Endothelial cell of umbilical vein (primary cell): Measurements from ENCODE around the gene KIAA1671. TPM values are rescaled to one million over a fixed set of nuclear protein-coding genes. Genes with fewer than 3 reads are reported as not detected.

Source experiments
- BruUV-seq: library from RNA; stranded (reverse); fragments of 400-500 nt; replicated peaks from 2 replicates; lab custom pipeline; 2021; lab: Mats Ljungman, UMichigan
- CTCF ChIA-PET: fragments of 300-600, 350-600 bp; sonication (Branson Sonifier 250); formaldehyde crosslinking; loops from one replicate; lab custom pipeline; 2021; ENCODE audit warnings: antibody characterized with exemption, inconsistent platforms; lab: Charles Lee
- POLR2A ChIA-PET: fragments of 300-600, 350-600 bp; sonication (Branson Sonifier 250); formaldehyde crosslinking; loops from one replicate; lab custom pipeline; 2021; ENCODE audit warnings: antibody characterized with exemption, inconsistent platforms; lab: Charles Lee
- DNase-seq: peaks from one replicate; pipeline ENCODE4 v3.0.0-alpha.2; 2011; ENCODE audit warnings: low read depth, low spot score
- FAIRE-seq: peaks from 2 replicates; lab custom pipeline; 2011; peaks lifted over from hg19 to GRCh38; lab: Jason Lieb, UNC
- H2AFZ ChIP-seq: 2 replicates; pipeline ENCODE4 v1.6.0; 2012; ENCODE audit warnings: low read depth, low read length, control low read depth, inconsistent platforms
- H3K27ac ChIP-seq: 2 replicates; pipeline ENCODE4 v1.5.1; 2011; ENCODE audit warnings: low read depth, mild to moderate bottlenecking, control low read depth, low read length, moderate library complexity; ENCODE audit not compliant: insufficient read depth
- H3K27me3 ChIP-seq, 2 experiments: 2 replicates each; pipeline versions ENCODE4 v1.6.0 to v1.6.1; 2011; ENCODE audit warnings: low read length in 2 of 2, mixed read lengths in 1 of 2; ENCODE audit not compliant: control insufficient read depth in 2 of 2, insufficient read depth in 2 of 2
- H3K36me3 ChIP-seq, 2 experiments: 2 replicates in 1 of 2; 3 replicates in 1 of 2; pipeline ENCODE4 v1.5.1; 2011; ENCODE audit warnings: low read length in 2 of 2, mild to moderate bottlenecking in 1 of 2, moderate library complexity in 1 of 2; ENCODE audit not compliant: control insufficient read depth in 2 of 2, insufficient read depth in 2 of 2; ENCODE audit errors: extremely low read depth in 1 of 2
- H3K4me1 ChIP-seq: 3 replicates; pipeline ENCODE4 v1.5.1; 2011; ENCODE audit warnings: mild to moderate bottlenecking, low read length; ENCODE audit not compliant: control insufficient read depth, insufficient read depth; ENCODE audit errors: extremely low read depth
- H3K4me2 ChIP-seq: 2 replicates; pipeline ENCODE4 v1.6.1; 2011; ENCODE audit warnings: low read length, control low read depth, mixed read lengths; ENCODE audit not compliant: insufficient read depth
- H3K4me3 ChIP-seq, 3 experiments: fragments of 200-600 bp in 1 of 3; sonication (generic), shearing (Covaris generic) in 1 of 3; replicated peaks in 1 of 3; 2 replicates each; pipeline ENCODE4 v1.5.1; 2011 to 2016; ENCODE audit warnings: control low read depth in 3 of 3, low read length in 3 of 3, mild to moderate bottlenecking in 2 of 3, inconsistent platforms in 1 of 3, low read depth in 1 of 3, moderate library complexity in 1 of 3; ENCODE audit not compliant: insufficient read depth in 1 of 3
- H3K79me2 ChIP-seq: 2 replicates; pipeline ENCODE4 v1.6.0; 2012; ENCODE audit warnings: low read length, inconsistent platforms; ENCODE audit not compliant: control insufficient read depth, insufficient read depth
- H3K9ac ChIP-seq: replicated peaks from 2 replicates; pipeline ENCODE3; 2011; ENCODE audit warnings: low read length, control low read depth; ENCODE audit not compliant: insufficient read depth; ENCODE audit errors: extremely low read depth
- H3K9me1 ChIP-seq: replicated peaks from 3 replicates; pipeline ENCODE4 v1.6.0; 2011; ENCODE audit warnings: mild to moderate bottlenecking, low read length; ENCODE audit not compliant: control insufficient read depth, insufficient read depth; ENCODE audit errors: extremely low read depth
- H3K9me3 ChIP-seq: replicated peaks from 2 replicates; pipeline ENCODE4 v1.5.1; 2012; ENCODE audit warnings: low read length, inconsistent platforms; ENCODE audit not compliant: control insufficient read depth, insufficient read depth
- H4K20me1 ChIP-seq: replicated peaks from 2 replicates; pipeline ENCODE3; 2011; ENCODE audit warnings: mild to moderate bottlenecking, low read length; ENCODE audit not compliant: control insufficient read depth, insufficient read depth; ENCODE audit errors: extremely low read depth
- CTCF ChIP-seq, 2 donors: IDR thresholded peaks; 1 replicate in 1 of 2; 2 replicates in 1 of 2; pipeline ENCODE4 v1.5.1; 2011; ENCODE audit warnings: low read length in 2 of 2, mild to moderate bottlenecking in 2 of 2, moderate library complexity in 2 of 2, control low read depth in 1 of 2, inconsistent platforms in 1 of 2, low read depth in 1 of 2; ENCODE audit not compliant: insufficient read depth in 1 of 2; ENCODE audit errors: extremely low read depth in 1 of 2
- EZH2 ChIP-seq: IDR thresholded peaks from 2 replicates; pipeline ENCODE4 v1.6.1; 2012; ENCODE audit warnings: borderline replicate concordance, low read depth, mild to moderate bottlenecking, moderate library complexity, low read length, inconsistent platforms; ENCODE audit not compliant: severe bottlenecking
- FOS ChIP-seq: IDR thresholded peaks from 2 replicates; pipeline ENCODE4 v1.6.1; 2011; ENCODE audit warnings: mild to moderate bottlenecking, low read length, moderate library complexity, borderline replicate concordance; ENCODE audit not compliant: insufficient read depth
- GATA2 ChIP-seq: IDR thresholded peaks from 2 replicates; pipeline ENCODE4 v1.7.0; 2011; ENCODE audit warnings: low read depth, mild to moderate bottlenecking, moderate library complexity, mixed read lengths, low read length; ENCODE audit not compliant: insufficient read length, insufficient read depth
- JUN ChIP-seq: IDR thresholded peaks from 2 replicates; pipeline ENCODE4 v1.6.1; 2011; ENCODE audit warnings: borderline replicate concordance, low read depth; ENCODE audit not compliant: insufficient read length, insufficient read depth
- MAX ChIP-seq: IDR thresholded peaks from 2 replicates; pipeline ENCODE4 v1.6.1; 2011; ENCODE audit not compliant: insufficient read depth, insufficient read length
- MYC ChIP-seq: IDR thresholded peaks from one replicate; pipeline ENCODE4 v1.6.1; 2011; ENCODE audit warnings: mild to moderate bottlenecking, low read depth, low read length
- POLR2A ChIP-seq: IDR thresholded peaks from 2 replicates; pipeline ENCODE4 v1.6.1; 2012; ENCODE audit warnings: low read depth, mild to moderate bottlenecking, control low read depth, low read length
- POLR2AphosphoS5 ChIP-seq: IDR thresholded peaks from 2 replicates; pipeline ENCODE4 v1.6.1; 2012; ENCODE audit warnings: low read depth, mild to moderate bottlenecking, control low read depth, low read length, moderate library complexity; ENCODE audit not compliant: insufficient read depth
- dilution Hi-C: fragments of 300-500 bp; cut with MboI; formaldehyde crosslinking; loops from one replicate; pipeline ENCODE4 v1.15.0; 2019; ENCODE audit warnings: low sequenced_read_pairs; ENCODE audit not compliant: extremely low pct_ligation_motif_present
- intact Hi-C: fragments of 100-400 bp; cut with micrococcal nuclease; formaldehyde crosslinking; loops from one replicate; pipeline ENCODE4 v1.10.0; 2022
- polyA plus RNA-seq, 4 experiments: library from polyadenylated mRNA; depleted of rRNA in 3 of 4; stranded (reverse) in 3 of 4; unstranded in 1 of 4; fragments of >200 nt; gene quantifications; 2 replicates each; pipeline versions ENCODE4 v1.2.1 to v1.2.3, GENCODE V29; 2011 to 2012; ENCODE audit warnings: missing spikeins in 1 of 4
- total RNA-seq: library from RNA; stranded (reverse); gene quantifications from 2 replicates; pipeline ENCODE4 v1.2.3, GENCODE V29; 2021

Gene KIAA1671
- total and polyA plus RNA-seq, 2 donors (not counting 3 experiments of a cell fraction or from before 2014, with no cell fraction given) = 23.1 to 85.1 TPM

GRCh38 chr22:25028841-25029141, 76.3 kb downstream of the KIAA1671 start:
- Histone ChIP-seq H2AFZ (peak overlapping the region; percentile 24), H4K20me1 (no peaks in the 10 kb centered on the region), H3K4me1 (peaks cover 19% of the 10 kb centered on the region), H3K9me3 (no peaks in the 10 kb centered on the region), H3K4me3 (no peak overlapping the region), H3K27me3 (no peaks in the 10 kb centered on the region), H3K9ac (no peak overlapping the region), H3K79me2 (peaks cover 6% of the 10 kb centered on the region), H3K4me2 (no peak overlapping the region), H3K27ac (peak overlapping the region; percentile 12), H3K9me1 (no peaks in the 10 kb centered on the region), H3K36me3 (peaks cover 3 to 5% of the 10 kb centered on the region in 2 experiments)
- DNase-seq (no peak), FAIRE-seq (no peak)
- ChIA-PET CTCF (interaction anchor here (1.0 to 3.1 kb wide), 7 partner anchors 20 to 78 kb away, joined by 4 to 21 read pairs (median 6); partner anchors contain the start of gene KIAA1671), POLR2A (no interaction called here)
- BruUV-seq = no TSS peak
- dilution Hi-C loops = no loop called here
- intact Hi-C loops = loop anchor here (1.0 to 5.0 kb wide), 2 partner anchors 61 to 76 kb away; partner anchors contain the start of gene KIAA1671
- TF ChIP-seq POLR2AphosphoS5 (no peak), GATA2 (no peak), CTCF (IDR thresholded peaks at IDR 0.05; ENCODE audit: extremely low read depth in 1 of 2, insufficient read depth in 1 of 2, low read depth in 1 of 2, low read length in 2 of 2) (no peak), POLR2A (no peak), MAX (no peak), FOS (no peak), MYC (no peak), EZH2 (no peak), JUN (no peak)
